Epithelial cell of esophagus (primary cell): ENCODE results near the gene GPX1.

ENCODE experiments used
- DNase-seq: peaks from one replicate; pipeline ENCODE4 v3.0.0; 2010; ENCODE audit warnings: low read depth
- H3K4me3 ChIP-seq: 2 replicates; pipeline ENCODE4 v1.5.1; 2011; ENCODE audit warnings: mild to moderate bottlenecking, low read length, control low read depth
- CTCF ChIP-seq: IDR thresholded peaks from 2 replicates; pipeline ENCODE4 v1.5.1; 2011; ENCODE audit warnings: low read depth, mild to moderate bottlenecking, low read length, control low read depth, inconsistent platforms; ENCODE audit not compliant: insufficient read depth; ENCODE audit errors: missing control alignments

Gene GPX1

DNA sequence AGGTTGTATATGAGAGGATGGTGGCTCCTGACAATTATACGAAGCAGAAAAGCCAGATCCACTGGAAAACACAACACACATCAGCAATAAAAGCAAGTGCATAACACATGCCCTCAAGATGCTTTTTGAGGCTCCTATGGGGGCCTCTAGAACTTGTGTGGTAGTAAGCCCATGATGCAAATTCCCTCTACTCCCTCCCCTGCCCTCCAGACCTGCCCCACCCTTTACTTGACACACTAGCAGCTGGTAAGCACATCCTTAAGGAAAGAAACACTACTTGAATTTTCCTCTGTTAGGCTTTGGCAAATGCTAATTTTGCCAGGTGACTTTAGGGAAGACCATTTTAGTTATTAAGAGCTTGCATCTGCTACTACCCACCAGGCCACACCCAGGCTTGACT lies 47.5 kb downstream of the GPX1 start:
- TF ChIP-seq CTCF = no peak
- H3K4me3 ChIP-seq = no peak overlapping the region
- no peak for DNase-seq
